ENCODE results near the gene APOL4. TPM values are rescaled to one million over a fixed set of nuclear protein-coding genes. Genes with fewer than 3 reads are reported as not detected.

APOL4 gene
- total RNA-seq, 1 experiment from 2014 or later = 0.31 TPM

GRCh38 chr22:36194385-36194784 is 7.2 kb downstream of the APOL4 start (continued):
- no peak for TF ChIP-seq ZNF532 (CRISPR knock-in tag; IDR thresholded peaks at IDR 0.05; ENCODE audit: borderline replicate concordance)
- TF ChIP-seq ZBTB21 (CRISPR knock-in tag; IDR thresholded peaks at IDR 0.05; ENCODE audit: borderline replicate concordance) = no peak

- peaks cover 52% of the 10 kb centered on the region for H3K4me1 Mint-ChIP-seq
These were observed 8.0 kb downstream of the APOL4 start for GRCh38 chr22:36193577-36193976.

GRCh38 chr22:36193171-36193570 is 8.4 kb downstream of the APOL4 start:
- TF ChIP-seq SP1 (CRISPR knock-in tag; conservative IDR thresholded peaks at IDR 0.05) (no peak), NFYB (CRISPR knock-in tag; conservative IDR thresholded peaks at IDR 0.05; ENCODE audit: low read depth) (no peak), ERG (CRISPR knock-in tag; IDR thresholded peaks at IDR 0.05) (no peak), FOXJ3 (CRISPR knock-in tag; IDR thresholded peaks at IDR 0.05; ENCODE audit: borderline replicate concordance) (no peak), PREB (CRISPR knock-in tag; IDR thresholded peaks at IDR 0.05; ENCODE audit: borderline replicate concordance) (no peak), ZBTB21 (CRISPR knock-in tag; IDR thresholded peaks at IDR 0.05; ENCODE audit: borderline replicate concordance) (no peak), ZBTB43 (CRISPR knock-in tag; IDR thresholded peaks at IDR 0.05) (no peak)
- DNase-seq (ENCODE audit: low spot score) (no peak), ATAC-seq (no peak)
- Mint-ChIP-seq H3K27me3 (ENCODE audit: low read depth) (peaks cover 4% of the 10 kb centered on the region), H3K27ac (no peak overlapping the region), H3K4me3 (no peak overlapping the region), H3K9me3 (peaks cover 26% of the 10 kb centered on the region), H3K4me1 (peaks cover 51% of the 10 kb centered on the region), H3K36me3 (peaks cover 20% of the 10 kb centered on the region)
- ChIA-PET CTCF (interaction anchor here (0.8 to 1.0 kb wide), 3 partner anchors 13 to 68 kb away, joined by 3 to 6 read pairs (median 3); no protein-coding TSS in a partner anchor), POLR2A (no interaction called here)

More at GRCh38 chr22:36193577-36193976, 8.0 kb downstream of the APOL4 start:
- Mint-ChIP-seq H3K27ac (no peak overlapping the region), H3K27me3 (ENCODE audit: low read depth) (peaks cover 4% of the 10 kb centered on the region), H3K36me3 (peaks cover 20% of the 10 kb centered on the region), H3K9me3 (peaks cover 26% of the 10 kb centered on the region), H3K4me3 (no peak overlapping the region)
- DNase-seq (ENCODE audit: low spot score) = no peak
- no peak for ATAC-seq
- ChIA-PET POLR2A (no interaction called here), CTCF (interaction anchor here (1.0 kb wide), 1 partner anchor 68 kb away, joined by 3 read pairs; no protein-coding TSS in a partner anchor)
- TF ChIP-seq GTF2I (CRISPR knock-in tag; conservative IDR thresholded peaks at IDR 0.05) (no peak), SMAD4 (CRISPR knock-in tag; IDR thresholded peaks at IDR 0.05) (no peak), CREM (CRISPR knock-in tag; IDR thresholded peaks at IDR 0.05) (no peak), TEAD4 (CRISPR knock-in tag; IDR thresholded peaks at IDR 0.05) (no peak), E2F1 (CRISPR knock-in tag; IDR thresholded peaks at IDR 0.05) (no peak), ATF6 (CRISPR knock-in tag; IDR thresholded peaks at IDR 0.05) (no peak)

Measured in WTC11 (cell line).